Activated CD8-positive, alpha-beta memory T cell treated with anti-CD3 and anti-CD28 coated beads for 1 hour (primary cell): ENCODE results near the gene TCF12.
"Not testable (repeated sequence)": the region's sequence is repeated elsewhere in the genome, so short reads cannot be mapped to it uniquely, and the experiment has no call there.

Source experiments
- DNase-seq, 2 donors: peaks; one replicate each; pipeline ENCODE4 v3.0.0-alpha.2; 2020; ENCODE audit warnings: low read depth in 1 of 2; ENCODE audit errors: extremely low read depth in 1 of 2

TCF12 gene

GRCh38 chr15:57086857-57087427, 168.5 kb downstream of the TCF12 start:
- DNase-seq: no peak

GRCh38 chr15:57089815-57090495, 171.5 kb downstream of the TCF12 start:
- no peak for DNase-seq

- no peak for DNase-seq
Measured at GRCh38 chr15:57090496-57090859, 172.0 kb downstream of the TCF12 start.

GRCh38 chr15:57091636-57092035, 173.2 kb downstream of the TCF12 start:
- DNase-seq: no peak

GRCh38 chr15:57092252-57092651, 173.8 kb downstream of the TCF12 start:
- no peak for DNase-seq

DNA sequence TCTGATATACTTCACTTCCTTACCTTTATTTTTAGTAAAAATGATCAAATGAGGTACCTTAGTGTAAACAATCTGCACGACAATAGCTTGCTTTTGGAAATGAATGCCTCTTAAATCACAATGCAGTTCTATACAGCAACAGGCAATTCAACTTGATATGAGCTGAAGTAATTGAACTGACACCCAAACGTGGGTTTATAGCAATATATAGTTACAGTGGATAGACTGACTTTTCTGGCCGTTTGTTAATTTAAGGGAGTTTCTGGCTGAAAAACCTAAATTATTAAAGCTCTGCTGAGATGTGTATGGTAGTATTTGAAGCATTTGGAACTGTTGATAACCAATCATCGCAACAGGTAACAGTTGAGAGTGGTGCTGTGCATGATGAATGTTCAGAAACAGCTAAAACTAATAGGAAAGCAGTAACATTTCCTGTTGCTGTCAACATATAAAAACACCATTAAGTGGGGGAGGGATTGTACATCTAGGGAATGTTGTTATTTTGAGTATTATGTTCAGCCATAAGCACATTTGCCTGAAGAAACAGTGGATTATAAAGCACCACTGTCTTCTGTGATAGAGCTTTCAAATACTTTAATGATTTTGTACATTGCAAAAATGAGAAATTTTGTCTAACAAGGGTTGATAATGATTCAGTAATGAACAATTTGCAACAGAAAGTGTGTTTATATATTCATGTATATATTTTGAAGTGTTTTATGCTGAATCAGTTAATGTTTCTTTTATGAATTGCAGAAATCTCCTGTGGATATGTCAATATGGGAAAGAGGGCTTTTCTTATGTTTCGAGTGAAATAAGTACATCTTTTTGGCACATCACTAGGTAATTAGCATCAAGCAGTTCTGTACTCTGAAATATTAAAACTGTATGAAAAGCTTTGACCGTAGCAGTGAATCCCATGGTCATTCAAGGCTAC, 176.1 kb downstream of the TCF12 start:
- no peak for DNase-seq

DNA sequence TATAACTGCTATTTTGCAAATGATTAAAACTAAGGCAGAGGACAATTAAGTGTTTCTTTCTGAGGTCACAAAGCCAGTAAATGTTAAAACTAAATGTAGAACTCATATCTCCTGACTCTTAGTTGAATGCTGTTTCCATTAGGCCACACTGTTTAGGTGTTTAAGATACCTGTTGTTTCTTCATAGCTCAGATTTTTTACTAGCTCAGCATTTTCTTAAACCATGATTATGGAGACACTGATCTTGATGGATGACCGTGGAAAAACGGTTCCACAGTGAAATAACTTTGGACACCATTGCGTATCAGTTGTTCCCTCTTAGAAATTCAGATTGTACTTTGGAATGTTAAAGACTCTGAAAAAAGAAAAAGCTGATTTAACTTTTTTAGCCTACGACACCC, 177.5 kb downstream of the TCF12 start:
- no peak for DNase-seq

DNA sequence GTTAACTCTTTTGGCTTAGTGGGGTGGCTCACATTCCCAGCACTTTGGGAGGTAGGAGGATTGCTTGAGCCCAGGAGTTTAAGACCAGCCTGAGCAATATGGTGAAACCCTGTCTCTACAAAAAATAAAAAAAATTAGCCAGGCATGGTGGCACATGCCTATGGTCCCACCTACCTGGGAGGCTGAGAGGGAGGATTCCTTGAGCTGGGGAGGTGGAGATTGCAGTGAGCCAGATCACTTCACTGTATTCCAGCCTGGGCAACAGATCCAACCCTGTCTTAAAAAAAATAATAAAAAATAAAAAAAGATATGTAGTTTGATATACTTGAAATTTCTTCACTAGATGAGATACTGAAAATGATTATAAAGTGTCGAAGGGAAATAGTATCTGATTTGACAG, 178.8 kb downstream of the TCF12 start:
- DNase-seq: no peak

DNA sequence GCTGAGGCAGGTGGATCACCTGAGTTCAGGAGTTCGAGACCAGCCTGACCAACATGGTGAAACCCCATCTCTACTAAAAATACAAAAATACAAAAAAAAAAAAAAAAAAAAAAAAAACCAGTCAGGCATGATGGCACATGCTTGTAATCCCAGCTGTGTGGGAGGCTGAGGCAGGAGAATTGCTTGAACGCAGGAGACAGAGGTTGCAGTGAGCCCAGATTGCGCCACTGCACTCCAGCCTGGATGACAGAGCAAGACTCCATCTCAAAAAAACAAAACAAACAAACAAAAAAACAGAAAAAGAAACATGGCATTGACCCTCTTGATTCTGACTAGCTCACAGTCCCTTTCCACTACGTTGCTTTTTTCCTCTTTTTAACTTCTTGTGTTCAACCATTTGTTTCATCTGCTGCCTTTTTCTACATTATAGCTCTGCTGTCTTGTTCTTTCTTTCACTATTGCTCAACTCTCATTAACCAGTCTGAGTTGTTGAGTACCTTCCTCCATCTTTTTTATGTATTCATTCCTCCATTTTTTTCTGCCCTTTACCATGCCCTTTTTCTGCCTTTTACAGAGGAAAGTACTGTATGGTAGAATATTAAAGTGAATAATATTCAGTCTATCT, 179.6 kb downstream of the TCF12 start:
- DNase-seq: not testable (repeated sequence)

- no peak for DNase-seq
Measured at GRCh38 chr15:57098896-57099295, 180.5 kb downstream of the TCF12 start.

GRCh38 chr15:57100136-57100539, 181.7 kb downstream of the TCF12 start:
- no peak for DNase-seq

DNA sequence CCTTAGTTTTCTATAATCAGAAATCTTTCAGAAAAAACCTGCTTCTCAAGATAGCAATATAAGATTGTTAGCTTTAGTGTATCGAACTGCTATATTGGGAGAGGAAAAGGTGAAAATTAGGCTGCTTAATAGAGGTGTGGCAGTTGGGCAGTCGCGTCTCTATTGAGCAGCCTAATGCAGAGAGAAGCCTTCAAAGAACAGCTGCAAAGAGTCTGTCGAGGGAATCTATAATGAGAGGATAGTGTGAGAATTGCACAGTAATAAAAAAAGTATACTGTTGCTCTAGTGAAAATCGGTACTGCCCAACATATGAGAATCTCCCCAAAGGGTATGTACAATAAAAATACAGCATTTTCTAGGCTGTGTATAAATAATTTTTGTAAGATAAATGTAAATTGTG, 184.4 kb downstream of the TCF12 start:
- DNase-seq: no peak

DNA sequence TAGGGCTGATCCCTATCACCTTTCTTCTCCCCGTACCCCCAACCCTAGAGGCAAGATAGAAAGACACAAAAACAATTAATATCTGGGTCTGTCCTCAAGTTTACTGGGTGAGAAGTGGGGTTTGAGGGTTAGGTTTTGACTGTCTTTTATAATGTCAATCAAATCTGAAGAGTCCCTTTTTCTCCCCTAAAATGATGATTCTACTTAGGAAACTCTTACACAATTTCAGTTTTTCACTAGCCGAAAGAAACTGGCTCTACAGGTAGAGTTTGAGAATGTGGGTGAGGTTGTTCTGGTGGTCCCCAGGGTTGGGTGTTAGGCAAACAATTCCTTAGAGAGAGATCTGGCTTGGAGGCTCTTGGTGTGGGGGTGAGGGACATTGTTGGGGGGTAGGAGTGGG, 189.9 kb downstream of the TCF12 start:
- no peak for DNase-seq

DNA sequence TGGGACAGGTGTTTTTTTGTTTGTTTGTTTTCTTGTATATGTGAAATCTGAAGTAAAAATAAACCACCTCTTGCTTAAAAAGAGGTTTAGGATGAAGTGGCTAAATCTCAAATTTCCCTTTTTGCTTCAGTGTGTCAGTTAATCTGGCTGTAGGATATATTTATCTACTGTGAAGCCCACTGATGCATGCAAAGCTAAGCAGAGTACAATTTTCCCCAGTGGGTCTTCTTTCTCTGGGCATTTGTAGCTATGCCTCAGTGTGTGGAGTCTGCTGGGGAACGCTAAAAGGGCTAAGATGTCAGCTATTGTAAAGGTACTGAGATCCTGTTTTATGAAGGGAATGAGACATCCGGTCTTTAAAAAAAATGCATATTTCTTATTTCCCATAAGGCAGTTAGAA, 190.6 kb downstream of the TCF12 start:
- no peak for DNase-seq

DNA sequence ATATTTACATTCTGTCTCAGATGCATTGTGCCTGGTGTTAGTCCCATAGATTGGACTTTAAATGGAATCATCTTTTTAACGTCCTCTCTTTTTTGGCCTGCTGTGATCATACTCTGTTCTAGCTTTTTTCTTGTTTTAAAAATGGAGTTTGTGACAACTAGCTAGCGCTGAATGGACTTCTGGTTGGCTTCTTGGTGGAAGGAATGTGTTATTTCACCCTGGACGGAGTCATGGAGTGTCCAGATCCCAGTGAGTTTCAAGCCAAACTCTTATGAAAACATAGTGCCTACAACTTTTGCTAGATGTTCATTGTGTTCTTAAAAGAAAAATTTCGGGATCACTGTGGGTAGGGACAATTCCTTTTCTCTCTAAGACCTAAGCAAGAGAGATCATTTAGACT, 192.6 kb downstream of the TCF12 start:
- DNase-seq: no peak

- DNase-seq: no peak
Measured at GRCh38 chr15:57112178-57112577, 193.7 kb downstream of the TCF12 start.

GRCh38 chr15:57114070-57114469, 195.6 kb downstream of the TCF12 start:
- no peak for DNase-seq

DNA sequence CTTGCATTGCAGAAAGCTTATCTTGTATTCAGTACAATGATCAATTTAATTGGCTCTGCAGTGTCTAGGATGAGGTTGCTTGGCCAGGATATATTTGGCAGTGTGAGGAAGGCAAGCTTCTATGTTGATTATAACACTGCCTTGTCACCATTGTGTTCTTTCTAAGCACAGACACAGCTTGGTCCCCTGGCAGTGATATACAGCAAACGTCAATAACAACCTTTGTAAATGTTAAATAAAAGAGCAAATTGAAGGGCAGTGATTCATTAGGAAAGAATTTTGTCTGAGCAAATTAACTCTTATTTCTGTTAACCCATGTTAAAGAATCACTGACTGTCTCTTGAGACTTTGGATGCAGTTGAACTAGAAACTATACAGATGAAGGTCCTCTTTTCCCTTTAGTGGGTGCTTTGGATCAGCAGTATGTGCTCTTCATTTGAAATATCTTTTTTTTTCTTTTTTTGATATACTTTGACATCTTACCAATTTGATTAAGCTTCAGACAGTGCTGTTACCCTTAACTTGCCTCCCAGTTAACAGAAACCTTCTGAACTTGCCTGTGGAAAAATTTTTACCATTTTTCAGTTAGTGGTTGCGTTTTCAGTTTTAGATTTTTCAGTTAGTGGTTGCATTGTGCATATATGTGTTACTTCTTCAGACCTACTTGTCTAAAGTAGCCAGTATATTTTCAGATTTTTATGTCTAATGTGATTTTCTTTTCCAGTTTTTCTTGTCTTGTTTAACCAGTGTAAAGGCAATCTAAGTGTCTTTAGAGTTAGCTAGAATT, 199.8 kb downstream of the TCF12 start:
- DNase-seq: no peak

DNA sequence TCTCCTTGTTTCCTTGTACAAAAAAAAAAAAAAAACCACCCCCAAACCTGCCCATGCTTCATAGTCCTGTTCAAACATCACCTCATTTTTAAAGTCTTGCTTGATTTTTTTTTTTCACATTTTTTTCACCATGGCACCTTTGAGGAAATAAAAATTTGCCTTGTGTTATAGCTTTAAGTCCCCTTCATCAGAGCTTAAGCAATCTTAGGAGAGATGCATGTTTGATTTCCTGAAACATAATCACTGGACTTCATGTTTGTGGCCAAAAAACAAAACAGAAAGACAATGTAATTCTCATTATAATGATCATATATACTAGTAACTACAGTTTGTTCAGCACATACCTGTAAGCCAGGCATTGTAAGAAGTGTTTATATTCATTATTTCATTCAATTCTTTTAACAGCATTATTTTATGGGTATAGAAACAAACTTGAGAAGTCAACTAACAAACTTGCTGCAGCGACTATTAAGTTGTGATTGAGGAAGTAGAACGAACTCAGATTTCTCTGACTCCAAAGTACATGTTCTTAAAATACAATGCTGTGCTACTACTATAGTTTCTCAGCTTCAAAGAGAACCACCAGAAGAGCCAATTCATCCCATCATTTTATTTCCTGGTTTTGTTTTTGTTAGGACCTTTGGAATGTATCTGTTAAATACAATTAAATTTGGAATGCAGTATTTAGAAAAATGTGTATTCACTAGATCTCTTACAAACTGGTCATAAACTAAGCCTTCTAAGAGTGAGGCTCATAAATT, 203.8 kb downstream of the TCF12 start:
- no peak for DNase-seq

DNA sequence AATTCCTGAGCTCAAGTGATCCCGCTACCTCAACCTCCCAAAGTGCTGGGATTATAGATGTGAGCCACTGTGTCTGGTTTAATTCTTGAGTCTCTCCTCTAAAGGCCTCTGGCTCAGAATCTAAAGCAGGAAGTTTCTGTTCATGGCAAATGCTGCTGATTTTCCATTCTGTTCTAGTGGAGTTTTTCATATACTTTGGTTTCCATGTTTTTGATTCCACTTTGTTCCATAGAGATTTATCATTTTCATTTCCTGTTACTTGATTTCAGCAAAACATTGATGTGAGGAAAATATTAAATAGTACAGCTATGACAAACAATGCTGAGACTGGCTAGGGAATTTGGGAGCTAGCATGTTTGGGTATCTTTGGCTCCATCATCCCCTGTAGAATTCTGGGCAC, 205.6 kb downstream of the TCF12 start:
- DNase-seq: no peak
